Fibroblast of upper back skin (primary cell): ENCODE data around the gene NKX2-3.

Experiments used
- DNase-seq: peaks from one replicate; pipeline ENCODE4 v3.0.0-alpha.2; 2013

The NKX2-3 gene

DNA sequence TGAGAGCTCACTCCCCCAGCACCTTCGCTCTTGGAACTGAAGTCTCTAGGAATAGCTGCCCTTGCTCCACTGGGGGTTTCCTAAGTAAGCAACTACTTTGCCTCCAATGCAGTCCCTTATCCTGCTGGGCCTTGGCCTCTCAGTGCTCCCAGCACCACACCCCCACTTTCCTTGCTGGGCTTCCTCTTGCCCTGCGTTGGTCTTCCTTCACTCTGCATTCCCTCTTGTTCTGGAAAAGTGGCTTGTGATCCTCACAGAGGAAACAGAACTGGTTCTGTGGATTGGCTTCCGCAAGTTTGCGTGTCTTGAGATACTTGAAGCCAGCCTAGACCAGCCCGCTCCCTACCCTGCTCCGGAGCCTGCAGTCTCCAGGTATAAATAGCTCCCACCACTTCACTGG is 6.4 kb downstream of the NKX2-3 start:
- DNase-seq: no peak

DNA sequence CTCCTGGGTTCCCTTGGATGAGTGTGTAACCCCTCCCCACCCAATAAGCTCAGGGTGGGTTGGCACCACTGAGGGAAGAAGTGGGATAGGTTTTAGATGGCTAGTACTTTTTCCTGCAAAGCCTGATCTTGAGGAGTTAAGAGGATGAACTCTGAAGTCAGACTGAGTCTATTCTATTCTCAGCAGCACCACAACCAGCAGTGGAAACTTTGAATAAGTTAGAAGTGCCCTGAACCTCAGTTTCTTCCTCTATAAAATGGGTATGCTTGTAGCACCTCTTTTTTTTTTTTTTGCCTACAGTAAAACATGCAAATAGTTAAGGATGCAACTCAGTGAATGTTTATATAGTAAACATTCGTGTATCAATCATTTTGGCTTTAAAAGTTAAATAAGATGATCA is 7.1 kb downstream of the NKX2-3 start:
- DNase-seq: no peak

DNA sequence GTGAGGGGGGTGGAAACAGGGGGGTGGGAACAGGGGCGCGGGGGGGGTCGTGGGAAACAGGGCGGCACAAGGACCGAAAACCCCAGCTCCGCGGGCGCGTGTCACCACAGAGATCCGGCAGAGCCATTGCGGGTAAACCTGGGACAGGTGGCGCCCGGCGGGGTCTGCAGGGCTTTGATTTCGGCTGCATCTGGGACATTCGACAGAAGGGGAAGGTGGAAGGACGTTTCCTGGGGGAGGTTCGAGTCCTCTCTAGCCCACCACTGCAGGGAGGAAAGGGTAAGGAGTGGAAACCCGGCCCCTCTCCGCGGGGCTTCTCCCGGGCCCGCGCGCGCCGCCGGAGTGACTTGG is 7.5 kb downstream of the NKX2-3 start:
- DNase-seq: no peak

DNA sequence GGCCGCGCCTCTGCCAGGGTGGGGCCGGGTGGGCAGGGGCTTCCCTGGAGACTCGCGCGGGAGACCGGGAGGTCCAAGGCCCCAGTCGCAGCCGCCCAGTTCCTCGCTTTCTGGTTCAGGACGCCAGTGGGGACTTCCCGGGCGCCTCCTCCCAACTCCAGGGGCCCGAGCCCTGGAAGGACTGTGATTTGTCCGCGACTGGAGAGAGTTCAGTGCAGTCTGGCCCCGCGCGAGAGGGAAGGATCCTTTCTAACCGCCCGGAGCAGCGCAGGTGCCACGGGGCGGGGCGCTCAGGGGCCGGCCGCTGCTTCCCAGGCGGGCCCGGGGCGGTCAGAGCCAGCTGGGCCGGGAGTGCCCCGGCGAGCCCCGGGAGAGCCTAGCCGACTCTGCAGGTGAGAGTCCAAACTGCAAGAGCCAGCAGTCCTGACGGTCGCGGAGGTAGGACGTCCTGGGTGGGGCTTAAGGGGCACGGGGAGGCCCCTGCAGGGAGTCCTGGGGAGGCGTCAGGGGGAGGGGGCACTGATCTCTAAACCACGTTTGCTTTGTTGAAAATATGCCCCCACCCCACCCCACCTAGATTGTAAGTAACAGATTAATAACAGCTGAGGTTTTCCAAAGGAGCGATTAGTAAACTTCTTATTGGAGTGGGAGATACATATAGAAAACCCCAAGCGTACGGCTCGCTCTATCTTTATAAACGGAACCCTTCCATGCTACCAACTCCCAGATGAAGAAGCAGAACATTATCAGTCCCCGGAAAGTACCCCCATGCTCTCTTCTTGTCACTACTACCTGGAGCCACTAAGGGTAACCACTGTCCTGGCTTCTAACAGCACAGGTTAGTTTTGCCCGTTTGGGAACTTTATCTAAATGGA is 8.2 kb downstream of the NKX2-3 start:
- DNase-seq: no peak

DNA sequence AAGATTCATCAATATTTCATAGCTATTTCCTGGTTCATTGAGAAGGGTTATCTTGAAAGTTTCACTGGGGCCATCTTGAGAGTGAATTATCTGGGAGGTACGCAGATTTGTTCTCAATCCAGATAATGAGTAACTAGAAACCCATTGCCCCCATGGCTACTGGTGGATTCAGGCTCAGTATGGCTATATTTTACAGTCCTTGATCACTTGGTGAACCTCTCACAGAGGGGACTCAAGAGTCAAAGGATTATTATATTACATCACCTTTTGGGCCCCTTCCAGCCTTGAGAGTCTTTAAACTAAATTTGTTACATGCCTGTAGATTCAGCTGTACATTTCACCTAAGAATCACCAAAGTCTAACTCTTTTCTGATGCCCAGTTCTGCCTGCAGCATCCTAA is 11.6 kb downstream of the NKX2-3 start:
- no peak for DNase-seq

DNA sequence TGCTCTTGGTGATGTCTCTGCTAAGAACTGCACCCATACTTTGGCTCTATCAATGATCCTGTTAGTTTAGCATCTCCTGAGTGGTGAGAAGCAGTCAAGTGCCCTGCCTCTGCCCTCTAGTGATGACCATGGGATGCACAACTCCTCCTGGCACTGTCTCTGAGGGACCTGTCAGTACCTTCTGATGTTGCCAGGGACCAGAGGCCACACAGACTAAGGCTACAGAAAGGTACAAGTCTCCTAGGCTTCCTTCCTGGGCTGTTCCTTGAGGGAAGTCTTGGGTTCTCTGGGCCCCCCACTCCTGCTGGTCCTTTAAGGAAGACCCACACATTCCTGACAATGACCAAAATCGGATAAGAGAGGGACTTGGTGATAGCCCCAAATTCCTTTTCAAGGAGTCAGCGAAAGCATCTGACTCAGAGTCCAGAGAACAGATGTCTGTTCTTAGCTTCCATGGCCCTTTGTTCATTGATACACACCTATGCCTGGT is 15.3 kb downstream of the NKX2-3 start:
- no peak for DNase-seq

DNA sequence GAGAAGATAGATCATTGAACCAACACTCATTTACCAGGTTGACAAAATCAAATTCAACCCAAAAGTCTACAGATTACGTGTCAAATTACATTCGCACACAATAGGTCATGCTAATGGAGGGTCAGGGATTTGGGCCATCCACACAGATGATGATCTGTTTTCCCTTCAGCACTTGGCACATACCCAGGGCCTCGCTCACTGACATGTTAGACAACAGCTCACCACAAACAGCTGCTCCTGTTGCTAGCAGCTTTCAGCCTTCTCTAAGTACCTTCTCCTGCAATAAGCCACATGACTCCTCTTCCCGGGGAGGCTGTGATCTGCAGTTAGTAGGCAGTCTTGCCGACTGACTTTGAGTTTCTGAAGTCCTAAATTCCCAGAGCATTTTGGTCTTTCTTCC is 18.4 kb downstream of the NKX2-3 start:
- peak; percentile 41 for DNase-seq

DNA sequence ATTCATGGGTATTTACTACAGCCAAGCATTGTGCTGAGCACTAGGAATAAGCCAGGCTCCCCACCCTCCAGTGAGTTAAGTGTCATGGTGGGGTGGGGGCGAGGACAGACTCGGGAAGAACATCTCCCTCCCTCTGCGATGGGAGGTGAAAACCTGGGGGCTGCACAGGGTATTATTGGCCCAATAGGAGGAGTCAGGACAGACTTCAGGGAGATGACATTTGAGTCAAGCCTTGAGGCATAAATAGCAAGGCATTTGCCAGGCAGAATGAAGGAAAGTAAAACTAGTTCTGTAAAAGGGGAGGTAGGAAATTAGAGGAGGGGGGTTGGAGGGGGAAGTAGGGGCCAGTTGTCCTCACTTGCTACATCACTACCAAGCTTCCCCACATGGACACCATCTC is 18.9 kb downstream of the NKX2-3 start:
- DNase-seq: no peak

DNA sequence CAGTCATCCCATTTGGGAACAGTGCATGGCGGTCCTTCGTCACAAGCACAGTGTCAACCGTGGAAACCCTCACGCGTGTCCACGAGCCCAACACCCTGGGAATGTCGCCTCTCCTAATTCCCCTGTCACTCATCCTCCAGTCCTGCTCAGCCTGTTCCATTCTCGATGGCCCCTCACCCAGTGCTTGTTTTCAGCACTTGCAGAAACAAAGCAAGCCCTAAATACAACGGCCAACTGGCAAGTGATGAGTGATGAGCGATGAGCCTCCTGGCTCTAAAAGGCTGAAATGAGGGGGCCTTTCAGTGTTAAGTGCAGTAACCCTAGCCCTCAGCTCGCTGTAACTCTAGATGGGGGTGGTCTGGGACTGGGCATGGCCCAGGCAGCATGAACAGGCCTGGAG is 22.6 kb downstream of the NKX2-3 start:
- DNase-seq: no peak

DNA sequence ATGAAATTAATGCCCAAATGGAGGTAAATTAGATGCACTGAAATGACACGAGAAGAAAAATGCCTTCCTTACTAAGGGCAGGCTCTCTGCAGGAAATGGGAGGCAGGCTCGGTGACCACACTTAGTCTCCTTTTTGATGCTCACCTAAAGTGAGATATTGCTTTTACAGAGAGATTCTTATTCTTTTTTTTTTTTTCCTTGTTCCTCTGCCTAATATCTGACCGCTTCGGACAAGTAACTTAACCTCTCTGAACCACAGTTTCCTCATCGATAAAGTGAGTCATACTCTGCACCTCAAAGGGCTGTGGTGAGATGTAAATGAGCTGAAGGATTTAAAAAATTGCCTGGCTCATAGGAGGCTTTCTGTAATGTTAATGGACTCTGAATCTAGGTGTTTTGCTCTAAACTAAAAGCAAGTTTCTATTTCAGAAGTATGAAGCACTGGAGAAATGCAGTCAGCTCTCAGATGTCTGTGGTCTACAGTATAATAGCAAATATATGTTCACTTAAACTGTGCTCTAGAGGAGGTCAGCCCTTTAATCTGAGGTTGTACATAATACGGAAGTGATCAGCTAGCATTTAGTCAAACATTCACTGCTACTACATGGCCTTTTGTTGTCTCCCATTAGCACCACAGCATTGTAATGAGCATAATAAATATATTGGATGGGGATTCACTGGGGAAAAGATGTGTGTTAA is 23.2 kb downstream of the NKX2-3 start:
- DNase-seq: no peak

DNA sequence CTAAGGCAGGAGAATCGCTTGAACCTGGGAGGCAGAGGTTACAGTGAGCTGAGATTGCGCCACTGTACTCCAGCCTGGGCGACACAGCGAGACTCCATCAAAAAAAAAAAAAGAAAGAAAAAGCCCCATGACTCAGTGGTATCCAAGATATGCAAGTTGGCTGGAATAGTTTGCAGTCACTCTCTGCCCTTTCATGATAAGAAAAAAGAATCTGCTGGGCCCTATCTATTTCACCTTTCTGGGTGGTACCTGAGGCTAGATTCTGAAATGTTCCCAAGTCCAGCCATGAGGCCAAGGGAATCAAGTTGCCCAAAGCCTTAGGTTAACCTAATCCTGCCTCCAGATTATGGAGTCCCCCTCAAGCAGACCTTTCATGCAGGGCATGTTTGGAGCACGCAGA is 24.3 kb downstream of the NKX2-3 start:
- no peak for DNase-seq

DNA sequence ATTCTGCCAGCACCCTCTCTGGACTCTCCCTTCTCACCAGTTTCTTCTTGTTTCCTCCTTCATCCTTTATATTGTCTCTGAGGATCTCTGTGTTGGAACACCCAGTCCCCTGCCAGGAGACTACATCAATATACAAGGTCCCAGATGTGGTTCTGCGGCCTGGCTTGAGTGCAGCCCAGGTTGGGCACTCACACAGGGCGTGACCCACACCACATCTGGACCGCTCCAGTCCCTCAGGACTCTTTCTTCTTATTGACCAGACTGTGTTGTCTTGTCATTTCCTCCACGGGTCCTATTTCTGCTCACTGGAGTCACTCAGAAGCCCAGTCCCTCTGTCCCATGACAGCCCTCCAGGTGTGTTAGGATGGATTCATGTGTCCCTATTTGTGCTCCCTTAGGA is 26.0 kb downstream of the NKX2-3 start:
- no peak for DNase-seq

DNA sequence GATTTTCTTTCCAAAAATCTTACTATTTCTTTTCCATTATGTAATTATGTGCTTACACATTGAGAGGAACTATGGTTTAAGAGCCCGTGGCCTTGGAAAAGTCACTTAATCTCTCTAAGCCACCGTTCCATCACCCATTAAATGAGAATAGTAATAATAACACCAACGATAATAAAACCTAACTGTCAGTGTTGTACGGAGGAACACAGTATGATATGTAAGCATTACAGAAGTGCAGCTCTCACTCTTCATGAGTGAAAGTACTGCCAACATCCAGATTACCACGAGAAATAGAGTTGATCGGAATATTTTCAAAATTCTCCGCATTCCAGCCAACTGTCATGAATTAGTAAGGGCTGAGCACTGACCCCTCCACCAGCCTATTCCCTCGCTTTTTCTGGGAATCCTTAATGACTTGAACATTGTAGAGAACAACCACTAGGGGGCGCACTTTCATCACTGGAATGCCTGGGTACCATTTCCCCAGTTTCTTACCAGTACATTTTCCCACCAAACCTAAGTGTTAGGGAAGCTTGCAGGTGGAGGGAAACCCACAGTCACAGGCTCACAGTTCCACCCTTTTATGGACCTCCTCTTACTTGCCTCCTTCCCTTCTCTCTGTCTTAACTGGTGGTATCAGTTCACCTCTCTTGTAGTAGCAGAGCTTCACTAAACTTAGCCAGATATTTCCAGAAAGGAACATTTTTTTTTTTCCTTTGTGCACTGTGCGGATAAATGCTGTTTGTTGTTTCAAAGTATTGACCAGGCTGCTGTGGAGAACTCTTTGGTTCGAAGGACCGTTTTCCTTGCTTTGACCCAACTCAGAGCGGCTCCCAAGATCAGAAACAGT is 27.8 kb downstream of the NKX2-3 start:
- DNase-seq: peak; percentile 27

DNA sequence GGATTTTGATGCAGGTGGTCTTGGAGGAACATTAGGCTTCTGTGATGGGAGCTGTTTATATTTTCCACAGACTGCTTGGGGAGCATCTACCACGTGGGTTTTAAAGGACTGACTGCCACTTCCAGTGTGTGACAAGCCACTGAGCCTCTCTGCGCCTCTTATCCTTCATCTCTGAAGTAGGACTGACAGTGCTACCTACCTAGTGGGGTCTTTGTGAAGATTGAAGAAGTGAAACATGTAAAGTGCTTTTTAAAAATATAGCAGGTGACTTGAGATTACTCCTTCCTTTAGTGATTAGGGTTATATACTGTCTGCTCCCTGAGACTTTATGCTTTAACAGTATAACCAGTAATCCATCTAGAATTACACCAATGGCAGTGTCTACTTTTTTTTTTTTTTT is 29.9 kb downstream of the NKX2-3 start:
- DNase-seq: no peak

DNA sequence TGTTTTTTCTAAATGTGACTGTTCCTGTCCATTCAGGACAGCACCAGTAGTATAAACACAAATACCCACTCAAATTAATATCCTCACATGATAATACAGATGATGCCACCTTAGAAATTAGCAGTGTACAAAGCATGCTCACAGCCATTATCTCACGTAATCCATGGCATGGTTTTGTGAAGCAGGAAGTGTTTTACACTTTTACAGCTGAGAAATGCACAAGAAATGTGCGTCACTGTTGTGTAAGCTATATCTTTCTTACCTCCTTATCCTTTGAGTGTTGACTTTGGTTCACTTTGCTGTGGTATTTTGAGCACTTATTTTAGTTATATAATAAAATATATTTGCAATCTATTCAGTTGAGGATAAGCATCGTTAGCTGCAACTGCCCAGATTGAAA is 31.6 kb downstream of the NKX2-3 start:
- DNase-seq: no peak

DNA sequence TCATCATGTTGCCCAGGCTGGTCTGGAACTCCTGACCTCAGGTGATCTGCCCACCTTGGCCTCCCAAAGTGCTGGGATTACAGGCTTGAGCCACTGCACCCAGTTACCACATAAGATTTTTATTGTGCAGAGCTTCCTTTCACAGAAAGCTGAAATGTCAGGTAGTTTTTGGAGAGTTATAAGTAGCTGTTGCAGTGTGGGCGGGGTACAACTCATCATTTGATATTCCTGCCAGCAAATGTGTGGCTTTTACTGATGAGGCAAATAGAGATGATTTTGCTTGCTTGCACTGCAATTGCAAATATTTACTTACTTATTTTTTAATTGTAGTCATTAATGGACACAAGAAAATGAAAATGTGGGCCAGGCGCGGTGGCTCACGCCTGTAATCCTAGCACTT is 32.4 kb downstream of the NKX2-3 start:
- DNase-seq: no peak

DNA sequence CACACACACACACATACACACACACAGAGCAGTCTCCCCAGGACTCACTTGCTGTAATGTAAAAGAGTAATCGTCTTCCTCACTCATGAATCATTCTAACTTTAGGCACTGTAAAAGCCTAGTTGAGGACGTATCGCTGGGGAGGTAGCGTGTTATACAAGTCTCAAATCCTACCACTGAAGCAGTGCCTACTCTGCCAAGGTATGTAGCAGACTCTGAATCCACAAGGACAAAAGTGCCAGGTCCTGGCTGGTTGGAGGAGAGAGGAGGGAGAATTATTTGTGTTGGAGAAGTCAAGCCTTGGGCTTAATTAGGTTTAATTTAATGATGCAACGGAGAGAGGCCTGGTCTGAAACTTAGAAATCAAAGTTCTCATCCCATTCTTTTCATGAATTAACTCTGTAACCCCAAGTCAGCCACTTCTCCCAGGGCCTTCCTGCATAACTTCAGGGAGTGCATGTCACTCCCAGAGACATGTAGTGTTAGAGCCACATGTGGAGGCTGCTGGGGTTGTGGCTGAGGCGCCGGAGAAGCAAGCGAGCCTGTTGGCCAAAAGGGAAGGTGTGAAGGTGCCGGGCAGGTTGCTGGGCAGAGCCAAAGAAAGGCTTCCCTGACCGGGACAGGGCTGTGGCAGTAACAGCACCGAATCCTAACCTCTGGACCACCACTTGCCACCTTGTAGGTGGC is 36.7 kb downstream of the NKX2-3 start:
- no peak for DNase-seq

DNA sequence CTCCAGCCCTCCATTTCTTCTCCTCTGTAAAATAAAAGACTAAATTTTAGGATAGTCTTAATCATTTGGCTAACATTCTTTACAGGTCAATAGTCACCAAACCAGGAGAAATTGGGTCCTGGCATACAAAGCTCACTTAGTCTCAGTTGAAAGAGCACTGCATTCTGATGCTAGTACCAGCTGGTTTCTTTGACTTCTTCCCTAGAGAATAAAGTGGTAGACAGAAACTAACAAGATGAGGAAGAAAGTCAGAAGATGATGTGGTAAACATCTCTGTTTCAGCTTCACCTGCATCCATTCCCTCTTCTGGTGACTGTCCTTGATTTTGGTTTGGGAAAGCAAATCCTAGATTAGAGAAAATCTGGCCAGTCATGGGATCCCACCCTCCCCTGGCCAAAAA is 37.2 kb downstream of the NKX2-3 start:
- DNase-seq: no peak

DNA sequence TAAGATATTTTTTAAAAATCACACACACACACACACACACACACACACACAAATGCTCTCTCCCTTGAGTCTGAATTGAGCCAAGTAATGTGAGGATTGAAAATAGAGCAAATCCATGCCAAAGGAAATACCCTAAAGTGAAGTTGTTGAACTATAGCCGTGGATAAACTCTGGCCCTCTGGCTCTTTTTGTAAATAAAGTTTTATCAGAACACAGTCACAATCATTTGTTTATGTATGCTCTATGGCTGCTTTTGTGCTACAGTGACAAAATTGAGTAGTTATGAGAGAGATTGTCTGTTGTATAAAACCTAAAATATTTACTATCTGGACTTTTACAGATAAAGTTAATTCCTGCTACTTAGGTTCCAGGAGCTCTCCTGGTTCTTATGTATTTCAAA is 39.1 kb downstream of the NKX2-3 start:
- DNase-seq: no peak

DNA sequence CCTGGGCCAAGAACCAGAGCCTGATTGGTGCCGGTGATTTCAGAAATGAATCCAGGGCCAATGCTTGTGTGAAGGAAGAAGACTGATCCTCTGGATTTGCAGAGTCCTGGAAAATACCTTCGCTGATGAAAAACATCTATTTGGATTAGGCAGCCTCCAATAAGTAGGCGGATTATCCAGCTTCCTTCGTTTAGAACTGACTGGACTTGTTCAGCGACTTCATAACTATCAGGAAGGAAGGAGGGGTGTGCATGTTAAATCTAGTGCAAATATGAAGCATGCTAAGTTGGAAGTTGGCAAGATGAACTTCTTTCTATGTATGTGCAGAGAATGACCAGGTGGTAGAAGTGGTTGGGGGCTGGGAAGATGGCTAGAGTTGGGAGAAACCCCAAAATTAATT is 41.0 kb downstream of the NKX2-3 start:
- no peak for DNase-seq

DNA sequence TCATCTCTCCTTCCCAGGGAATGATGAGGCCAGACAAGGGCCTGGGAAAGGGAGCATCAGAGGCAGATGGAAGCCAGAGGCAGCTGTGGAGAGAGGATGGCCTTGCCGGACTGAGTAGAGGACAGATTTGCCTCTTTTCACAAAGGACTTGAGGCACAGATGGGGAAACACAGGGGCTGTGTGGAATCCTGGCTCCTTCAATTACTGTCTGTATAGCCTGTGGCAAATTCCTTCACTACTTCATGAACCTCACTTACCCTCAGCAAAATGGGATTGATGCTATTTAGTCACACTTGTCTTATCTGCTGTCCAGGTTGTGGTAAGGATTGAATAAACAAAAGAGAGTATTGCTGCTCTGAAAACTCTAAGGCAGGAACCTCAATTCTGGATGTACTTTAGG is 47.2 kb downstream of the NKX2-3 start:
- DNase-seq: no peak

DNA sequence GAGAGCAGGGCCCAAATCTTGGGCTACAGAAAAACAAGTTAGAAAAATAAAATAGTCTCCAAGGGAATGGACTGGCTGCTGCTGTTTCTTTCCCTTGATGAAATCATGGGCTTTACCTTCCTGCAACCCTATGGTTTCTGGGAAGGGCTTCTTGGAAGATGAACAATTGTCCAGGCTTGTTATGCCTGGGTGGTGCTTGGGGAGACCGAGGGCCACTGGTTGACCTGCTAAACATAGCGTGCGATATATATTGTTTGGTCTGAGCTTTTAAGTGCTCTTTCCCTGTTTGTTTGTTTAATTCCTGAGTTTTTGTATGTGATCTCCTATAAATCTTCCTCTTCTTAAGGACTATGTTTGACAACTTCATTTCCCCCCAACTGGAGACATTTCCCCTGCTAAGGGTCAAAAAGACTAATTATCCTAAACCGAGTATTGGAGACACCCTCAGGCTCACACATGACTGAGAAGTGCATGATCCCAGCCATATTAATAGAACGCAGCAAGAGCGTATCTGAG is 49.6 kb downstream of the NKX2-3 start:
- no peak for DNase-seq

DNA sequence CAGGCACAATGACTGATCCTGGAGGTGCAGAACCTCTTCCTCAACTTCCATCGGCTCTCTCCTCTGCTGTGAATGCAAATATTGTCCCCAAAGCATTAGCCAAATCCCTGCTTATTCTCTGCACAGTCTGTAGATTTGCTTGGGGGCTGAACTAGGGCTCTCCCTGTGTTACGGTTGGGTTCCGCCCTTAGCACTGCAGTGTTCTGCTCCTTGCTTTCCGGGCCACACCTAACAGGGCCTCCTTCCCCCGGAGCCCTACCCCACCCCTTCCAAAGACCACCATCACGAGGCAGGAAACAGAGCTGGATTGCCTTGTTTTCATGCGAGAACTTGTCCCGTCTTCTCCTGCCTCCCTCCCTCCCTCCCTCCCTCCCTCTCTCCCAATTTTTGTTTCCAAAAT is 50.9 kb downstream of the NKX2-3 start:
- no peak for DNase-seq
